WTC11 (cell line): ENCODE results near the gene GPR17.

ENCODE experiments used
- AFF4 ChIP-seq: sonication (generic); formaldehyde crosslinking; IDR thresholded peaks from 2 replicates; pipeline ENCODE4 v1.8.1; 2023; ENCODE audit warnings: mild to moderate bottlenecking, missing genetic modification reagents, borderline replicate concordance
- CREM ChIP-seq: sonication (generic); formaldehyde crosslinking; IDR thresholded peaks from 2 replicates; pipeline ENCODE4 v1.8.1; 2022; ENCODE audit warnings: mild to moderate bottlenecking, missing genetic modification reagents, moderate library complexity
- CTCF ChIP-seq: fragments of 200-600 bp; IDR thresholded peaks from 2 replicates; pipeline ENCODE4 v1.8.0; 2022; ENCODE audit warnings: antibody characterized with exemption
- NFYB ChIP-seq: sonication (generic); formaldehyde crosslinking; conservative IDR thresholded peaks from 2 replicates; pipeline ENCODE4 v1.8.0; 2022; ENCODE audit warnings: low read depth, missing genetic modification reagents
- SMAD3 ChIP-seq: sonication (generic); formaldehyde crosslinking; IDR thresholded peaks from 2 replicates; pipeline ENCODE4 v1.8.0; 2022; ENCODE audit warnings: missing genetic modification reagents, mild to moderate bottlenecking, borderline replicate concordance
- ZNF281 ChIP-seq: sonication (generic); formaldehyde crosslinking; IDR thresholded peaks from 2 replicates; pipeline ENCODE4 v1.8.0; 2023; ENCODE audit warnings: mild to moderate bottlenecking, missing genetic modification reagents
- ZNF416 ChIP-seq: fragments of 250-450 bp; sonication (Bioruptor Pico); IDR thresholded peaks from 2 replicates; pipeline ENCODE4 v1.9.0; 2021; ENCODE audit warnings: mild to moderate bottlenecking, inconsistent platforms

- TF ChIP-seq ZNF416 (CRISPR knock-in tag) (no peak), NFYB (CRISPR knock-in tag) (no peak), CTCF (no peak), ZNF281 (CRISPR knock-in tag) (no peak), SMAD3 (CRISPR knock-in tag) (no peak), AFF4 (CRISPR knock-in tag) (no peak), CREM (no peak)
Observed at GRCh38 chr2:127642706-127643438, 3.1 kb upstream of the GPR17 start.
